ENCODE measurements around the gene TLX1. TPM values are rescaled to one million over a fixed set of nuclear protein-coding genes. Genes with fewer than 3 reads are reported as not detected.

Gene TLX1
- polyA plus RNA-seq (ENCODE audit: insufficient read depth in 1 of 5, insufficient read length in 5 of 5, low replicate concordance in 1 of 5), result not detected
- long read RNA-seq, donor 1, result 0 reads
- long read RNA-seq, donor 2, result 0 reads
- long read RNA-seq, donor 3, result 0 reads
- long read RNA-seq, donor 4, result 0 reads
- long read RNA-seq, donor 5, result 0 reads
- long read RNA-seq, donor 6, result 0 reads
- long read RNA-seq, donor 7, result 0 reads
- long read RNA-seq, donor 8, result 0 reads

- DNase-seq, result no peak
Observed at GRCh38 chr10:101130984-101131961, at the start of gene TLX1. Gene TLX1 (plus strand): TSS chr10:101131300. CDS start chr10:101131542, 242 bp downstream.

DNA sequence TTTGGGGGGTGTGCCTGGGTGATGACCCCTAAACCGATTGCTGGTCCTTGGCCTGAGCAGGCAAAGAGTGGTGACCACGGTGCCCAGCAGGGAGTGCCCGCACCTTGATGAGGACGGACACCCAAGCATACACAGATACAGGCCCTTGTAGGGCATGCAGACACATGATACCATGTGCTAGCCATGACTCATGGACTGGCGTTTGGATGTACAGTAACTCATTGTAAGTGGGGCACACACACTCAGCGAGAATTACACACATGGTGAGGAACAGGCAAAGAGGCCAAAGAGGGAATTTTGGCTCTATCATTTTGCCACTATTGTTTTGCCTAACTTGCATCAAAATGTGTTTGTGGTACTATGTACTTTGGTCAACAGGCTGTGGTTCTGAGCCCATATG, 45.3 kb upstream of the TLX1 start:
- no peak for DNase-seq

- DNase-seq, result no peak
Observed at GRCh38 chr10:101087376-101087775, 43.7 kb upstream of the TLX1 start.

DNA sequence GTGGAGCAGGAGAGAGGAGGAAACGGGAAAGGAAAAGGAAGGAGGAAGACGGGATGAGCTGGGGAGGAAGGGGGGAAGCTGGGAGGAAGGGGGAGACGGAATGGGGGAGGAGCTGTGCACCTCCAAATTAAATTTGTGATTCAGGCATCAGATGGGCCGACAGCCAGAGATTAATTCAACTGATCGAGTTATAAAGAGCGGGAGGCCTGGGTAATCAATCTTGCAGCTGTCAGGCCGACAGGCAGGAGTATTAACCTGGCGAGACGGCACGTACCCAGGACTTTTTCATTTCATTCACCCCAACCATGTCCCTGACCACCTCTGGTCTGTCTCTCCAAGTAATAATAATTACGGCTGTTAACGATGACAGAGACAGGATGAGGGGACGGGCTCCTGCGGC, 43.1 kb upstream of the TLX1 start:
- DNase-seq, result no peak

- no peak for DNase-seq
Observed at GRCh38 chr10:101089520-101090299, 41.4 kb upstream of the TLX1 start.

DNA sequence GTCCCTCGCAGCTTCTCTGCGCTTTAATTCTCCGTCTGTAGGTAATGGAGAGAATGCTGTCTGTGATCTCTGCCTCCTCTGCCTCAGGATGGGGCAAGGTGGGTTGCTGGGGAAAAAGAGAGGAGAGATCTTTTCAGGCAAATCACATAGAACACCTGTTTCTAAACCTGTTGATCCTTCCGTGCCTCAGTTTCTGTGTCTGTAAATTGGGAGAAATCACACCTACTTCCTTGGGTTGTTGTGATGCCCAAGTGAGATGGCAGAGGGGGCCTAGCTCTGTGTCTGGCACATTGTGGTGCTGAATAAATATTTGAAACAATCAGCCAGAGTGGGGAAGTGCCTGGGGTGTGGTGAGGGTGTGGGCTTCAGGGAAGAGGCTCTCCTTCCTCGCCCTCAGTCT, 40.5 kb upstream of the TLX1 start:
- no peak for DNase-seq

GRCh38 chr10:101091546-101092290, 39.4 kb upstream of the TLX1 start:
- DNase-seq, result no peak

- DNase-seq, result no peak
Observed at GRCh38 chr10:101092881-101093354, 38.2 kb upstream of the TLX1 start.

DNA sequence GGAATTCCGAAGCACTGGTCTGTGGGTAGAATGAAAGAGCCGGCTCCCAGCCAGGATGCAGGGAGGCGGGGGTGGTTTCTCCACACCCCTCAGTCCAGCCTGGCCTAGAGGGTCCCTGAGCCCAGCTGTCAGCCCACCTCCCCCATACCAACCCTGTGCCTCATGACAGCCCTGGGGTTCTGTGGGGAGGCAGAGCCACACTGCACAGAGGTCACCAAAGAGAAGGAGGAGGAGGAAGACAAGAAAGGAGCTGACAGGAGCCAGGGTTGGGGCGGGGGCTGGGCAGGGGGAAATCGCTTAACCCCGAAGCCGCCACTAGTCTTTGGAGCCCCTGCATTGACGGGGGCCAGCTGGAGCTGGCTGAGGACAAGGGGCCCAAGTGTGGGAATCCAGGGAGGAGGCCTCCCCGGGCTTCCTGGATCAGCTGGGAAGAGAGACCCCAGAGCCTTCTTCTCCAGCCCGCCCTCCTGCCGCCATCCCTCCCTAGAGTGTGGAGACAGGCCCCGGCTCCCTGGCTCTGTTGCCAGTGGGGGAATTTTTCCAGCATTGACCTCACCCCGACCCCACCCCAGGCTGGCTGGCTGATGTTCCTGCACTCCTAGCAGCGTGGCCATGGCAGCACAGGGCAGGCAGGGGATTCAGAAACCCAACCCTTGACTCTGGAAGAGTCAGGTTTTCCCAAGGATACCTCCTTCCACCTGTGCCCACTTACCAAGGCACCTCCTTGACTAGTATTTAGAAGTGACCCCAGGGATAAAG, 36.8 kb upstream of the TLX1 start:
- DNase-seq, result no peak

DNA sequence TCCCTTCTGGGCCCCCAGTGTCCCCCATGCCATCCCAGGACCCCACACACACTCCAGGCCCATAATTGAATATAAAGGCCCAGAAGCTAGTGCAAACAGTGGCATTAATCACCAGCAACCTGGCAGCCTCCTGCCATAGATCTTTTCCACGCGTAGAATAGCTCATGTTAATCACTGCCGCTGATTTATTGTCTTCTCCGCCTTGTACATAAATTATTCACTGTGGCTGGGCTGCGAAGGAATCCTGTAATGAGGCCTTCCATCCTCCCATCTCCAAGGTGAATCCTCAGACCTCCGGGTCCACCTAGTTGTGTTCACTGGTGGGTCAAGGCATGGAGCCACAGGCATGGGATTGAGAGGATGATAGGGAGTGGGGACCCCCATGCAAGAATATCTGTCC, 36.1 kb upstream of the TLX1 start:
- DNase-seq, result no peak

DNA sequence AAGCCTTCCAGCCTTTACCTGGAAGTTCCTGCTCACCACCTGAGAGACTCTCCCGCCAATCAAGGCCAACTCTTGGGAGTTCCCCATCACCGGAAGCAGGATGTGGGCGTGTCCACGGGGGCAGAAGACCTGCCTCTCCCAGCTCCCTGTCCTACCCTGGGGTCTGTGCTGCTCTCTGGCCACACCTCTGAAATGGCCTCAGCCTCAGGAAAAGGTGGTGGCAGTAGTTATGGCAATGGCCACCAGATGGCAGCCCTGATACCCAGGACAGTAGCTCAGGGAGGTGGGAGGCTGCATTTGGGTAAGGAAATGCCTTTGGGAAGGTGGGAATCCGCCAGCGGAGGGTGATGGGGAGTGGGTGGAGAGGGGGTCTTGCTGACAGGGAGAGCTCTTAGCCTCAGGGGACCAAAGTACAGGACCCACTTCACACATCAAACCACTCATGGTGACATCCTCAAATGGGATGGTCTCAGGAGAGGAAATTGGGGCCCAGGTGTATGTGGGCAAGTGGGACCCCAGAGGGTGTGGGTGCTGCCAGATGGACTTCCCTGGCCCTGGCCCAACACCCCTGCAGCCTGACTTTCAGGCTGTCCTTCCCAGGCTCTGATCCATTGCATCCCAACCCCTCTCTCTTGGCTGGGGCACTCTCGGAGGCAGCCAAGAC, 35.4 kb upstream of the TLX1 start:
- peak in 1 of 2 donors; percentile 42 for DNase-seq

GRCh38 chr10:101096378-101096777, 34.7 kb upstream of the TLX1 start:
- DNase-seq, result no peak

- no peak for DNase-seq
Observed at GRCh38 chr10:101097881-101098280, 33.2 kb upstream of the TLX1 start.

DNA sequence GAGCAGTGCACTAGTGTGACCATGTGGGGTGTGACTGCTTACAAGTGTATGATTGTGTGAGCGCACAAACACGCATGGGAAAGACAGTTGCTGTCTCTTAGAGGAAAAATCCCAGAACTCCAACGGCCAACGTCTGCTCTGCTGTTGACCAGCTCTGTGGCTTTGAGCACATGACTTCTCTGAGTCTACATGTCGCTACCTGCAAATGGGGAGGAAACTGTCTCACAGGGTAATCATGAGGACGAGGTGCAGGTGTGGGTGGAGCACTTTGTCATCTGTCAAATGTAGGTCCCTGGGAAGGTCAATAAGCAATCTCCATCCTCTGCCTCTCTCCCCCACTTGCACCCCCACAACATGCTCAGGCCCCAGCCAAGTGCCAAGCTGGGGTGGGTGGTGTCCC, 31.2 kb upstream of the TLX1 start:
- DNase-seq, result no peak

GRCh38 chr10:101101372-101101881, 29.7 kb upstream of the TLX1 start:
- no peak for DNase-seq

- no peak for DNase-seq
Observed at GRCh38 chr10:101103430-101103829, 27.7 kb upstream of the TLX1 start.

- DNase-seq, result no peak
Observed at GRCh38 chr10:101106351-101106750, 24.7 kb upstream of the TLX1 start.

- no peak for DNase-seq
Observed at GRCh38 chr10:101107771-101108170, 23.3 kb upstream of the TLX1 start.

- no peak for DNase-seq
Observed at GRCh38 chr10:101110856-101111523, 20.1 kb upstream of the TLX1 start.
